BLaER1 (cell line): ENCODE results near the gene MREG.

Source experiments
- H3K27ac ChIP-seq: shearing (Covaris generic); formaldehyde crosslinking; 2 replicates; pipeline ENCODE4 v1.8.1; 2022
- H3K27me3 ChIP-seq: shearing (Covaris generic); formaldehyde crosslinking; 2 replicates; pipeline ENCODE4 v1.8.1; 2022
- H3K36me3 ChIP-seq: shearing (Covaris generic); formaldehyde crosslinking; 2 replicates; pipeline ENCODE4 v1.8.1; 2022
- H3K4me1 ChIP-seq: shearing (Covaris generic); formaldehyde crosslinking; 2 replicates; pipeline ENCODE4 v1.8.1; 2022
- H3K4me2 ChIP-seq: shearing (Covaris generic); formaldehyde crosslinking; 2 replicates; pipeline ENCODE4 v1.8.1; 2022
- H3K4me3 ChIP-seq: shearing (Covaris generic); formaldehyde crosslinking; 2 replicates; pipeline ENCODE4 v1.8.1; 2022
- H3K9ac ChIP-seq: shearing (Covaris generic); formaldehyde crosslinking; 2 replicates; pipeline ENCODE4 v1.8.1; 2022
- H3K9me3 ChIP-seq: shearing (Covaris generic); formaldehyde crosslinking; 2 replicates; pipeline ENCODE4 v1.8.1; 2022
- H4K20me1 ChIP-seq: shearing (Covaris generic); formaldehyde crosslinking; 2 replicates; pipeline ENCODE4 v1.8.1; 2022
- Cebpa-rat ChIP-seq: shearing (Covaris generic); IDR thresholded peaks from 2 replicates; pipeline ENCODE4 v1.8.1; 2022

Gene MREG

GRCh38 chr2:215921895-215922294, 91.5 kb downstream of the MREG start:
- no peak overlapping the region for H3K4me2 ChIP-seq
- no peak overlapping the region for H3K4me3 ChIP-seq
- H3K27ac ChIP-seq, result no peak overlapping the region
- no peaks in the 10 kb centered on the region for H3K36me3 ChIP-seq
- H4K20me1 ChIP-seq, result no peaks in the 10 kb centered on the region
- no peaks in the 10 kb centered on the region for H3K27me3 ChIP-seq
- no peak for TF ChIP-seq Cebpa-rat
- no peaks in the 10 kb centered on the region for H3K9me3 ChIP-seq
- H3K9ac ChIP-seq, result no peak overlapping the region
- no peaks in the 10 kb centered on the region for H3K4me1 ChIP-seq

- Histone ChIP-seq H3K4me3 (no peak overlapping the region), H3K4me1 (no peaks in the 10 kb centered on the region), H3K27me3 (no peaks in the 10 kb centered on the region), H4K20me1 (no peaks in the 10 kb centered on the region), H3K36me3 (no peaks in the 10 kb centered on the region), H3K4me2 (no peak overlapping the region), H3K27ac (no peak overlapping the region), H3K9ac (no peak overlapping the region), H3K9me3 (no peaks in the 10 kb centered on the region)
- no peak for TF ChIP-seq Cebpa-rat
Observed at GRCh38 chr2:215920244-215921100, 92.9 kb downstream of the MREG start.

GRCh38 chr2:215919624-215920243, 93.6 kb downstream of the MREG start:
- H3K4me2 ChIP-seq, result no peak overlapping the region
- no peak overlapping the region for H3K4me3 ChIP-seq
- H3K27me3 ChIP-seq, result no peaks in the 10 kb centered on the region
- no peaks in the 10 kb centered on the region for H4K20me1 ChIP-seq
- no peaks in the 10 kb centered on the region for H3K9me3 ChIP-seq
- no peak for TF ChIP-seq Cebpa-rat
- H3K9ac ChIP-seq, result no peak overlapping the region
- H3K4me1 ChIP-seq, result no peaks in the 10 kb centered on the region
- no peak overlapping the region for H3K27ac ChIP-seq
- H3K36me3 ChIP-seq, result no peaks in the 10 kb centered on the region

- Histone ChIP-seq H3K4me3 (no peak overlapping the region), H3K9ac (no peak overlapping the region), H3K9me3 (no peaks in the 10 kb centered on the region), H3K4me2 (no peak overlapping the region), H3K27ac (no peak overlapping the region), H3K4me1 (no peaks in the 10 kb centered on the region), H4K20me1 (no peaks in the 10 kb centered on the region), H3K36me3 (no peaks in the 10 kb centered on the region), H3K27me3 (no peaks in the 10 kb centered on the region)
- TF ChIP-seq Cebpa-rat, result no peak
Observed at GRCh38 chr2:215918901-215919599, 94.3 kb downstream of the MREG start.

GRCh38 chr2:215917953-215918620, 95.3 kb downstream of the MREG start:
- no peaks in the 10 kb centered on the region for H3K36me3 ChIP-seq
- no peak overlapping the region for H3K27ac ChIP-seq
- H3K4me2 ChIP-seq, result no peak overlapping the region
- no peaks in the 10 kb centered on the region for H3K9me3 ChIP-seq
- H3K27me3 ChIP-seq, result no peaks in the 10 kb centered on the region
- no peaks in the 10 kb centered on the region for H4K20me1 ChIP-seq
- H3K9ac ChIP-seq, result no peak overlapping the region
- H3K4me1 ChIP-seq, result no peaks in the 10 kb centered on the region
- no peak overlapping the region for H3K4me3 ChIP-seq
- no peak for TF ChIP-seq Cebpa-rat

- H3K4me3 ChIP-seq, result no peak overlapping the region
- H3K4me2 ChIP-seq, result no peak overlapping the region
- no peaks in the 10 kb centered on the region for H3K9me3 ChIP-seq
- TF ChIP-seq Cebpa-rat, result no peak
- H3K27ac ChIP-seq, result no peak overlapping the region
- H3K27me3 ChIP-seq, result no peaks in the 10 kb centered on the region
- H3K9ac ChIP-seq, result no peak overlapping the region
- H3K36me3 ChIP-seq, result no peaks in the 10 kb centered on the region
- H3K4me1 ChIP-seq, result no peaks in the 10 kb centered on the region
- no peaks in the 10 kb centered on the region for H4K20me1 ChIP-seq
Observed at GRCh38 chr2:215915441-215915840, 97.9 kb downstream of the MREG start.

- Histone ChIP-seq H3K9ac (no peak overlapping the region), H3K27ac (no peak overlapping the region), H3K4me1 (no peaks in the 10 kb centered on the region), H3K4me2 (no peak overlapping the region), H3K4me3 (no peak overlapping the region), H3K9me3 (no peaks in the 10 kb centered on the region), H4K20me1 (no peaks in the 10 kb centered on the region), H3K36me3 (no peaks in the 10 kb centered on the region), H3K27me3 (no peaks in the 10 kb centered on the region)
- TF ChIP-seq Cebpa-rat, result no peak
Observed at GRCh38 chr2:215914777-215915165, 98.6 kb downstream of the MREG start.

GRCh38 chr2:215914054-215914776, 99.1 kb downstream of the MREG start:
- H3K4me2 ChIP-seq, result no peak overlapping the region
- no peaks in the 10 kb centered on the region for H3K36me3 ChIP-seq
- TF ChIP-seq Cebpa-rat, result no peak
- no peak overlapping the region for H3K9ac ChIP-seq
- H3K4me1 ChIP-seq, result no peaks in the 10 kb centered on the region
- H4K20me1 ChIP-seq, result no peaks in the 10 kb centered on the region
- H3K9me3 ChIP-seq, result no peaks in the 10 kb centered on the region
- no peak overlapping the region for H3K4me3 ChIP-seq
- no peak overlapping the region for H3K27ac ChIP-seq
- no peaks in the 10 kb centered on the region for H3K27me3 ChIP-seq

GRCh38 chr2:215912299-215912842, 101.0 kb downstream of the MREG start:
- H3K4me2 ChIP-seq, result no peak overlapping the region
- TF ChIP-seq Cebpa-rat, result no peak
- no peaks in the 10 kb centered on the region for H3K9me3 ChIP-seq
- no peaks in the 10 kb centered on the region for H4K20me1 ChIP-seq
- no peaks in the 10 kb centered on the region for H3K27me3 ChIP-seq
- no peaks in the 10 kb centered on the region for H3K4me1 ChIP-seq
- no peaks in the 10 kb centered on the region for H3K36me3 ChIP-seq
- H3K27ac ChIP-seq, result no peak overlapping the region
- no peak overlapping the region for H3K9ac ChIP-seq
- H3K4me3 ChIP-seq, result no peak overlapping the region
